HepG2 (cell line): ENCODE data around the gene ASH1L. TPM values are rescaled to one million over a fixed set of nuclear protein-coding genes. Genes with fewer than 3 reads are reported as not detected.
A peak's percentile ranks its signal among the peaks of the same experiment; 100 is the strongest.

Experiments
- ATM ChIP-seq: fragments of 450-650 bp; IDR thresholded peaks from 2 replicates; pipeline ENCODE4 v1.7.1; 2017; ENCODE audit warnings: mild to moderate bottlenecking, borderline replicate concordance
- CSRNP1 ChIP-seq: sonication (generic); formaldehyde crosslinking; IDR thresholded peaks from 2 replicates; pipeline ENCODE4 v1.8.1; 2023; ENCODE audit warnings: mild to moderate bottlenecking, missing genetic modification reagents
- CTCF ChIP-seq: sonication (generic); formaldehyde crosslinking; IDR thresholded peaks from 2 replicates; pipeline ENCODE4 v1.5.0; 2020; ENCODE audit warnings: mild to moderate bottlenecking, missing genetic modification reagents, moderate library complexity
- FOXK1 ChIP-seq: sonication (generic); formaldehyde crosslinking; IDR thresholded peaks from 2 replicates; pipeline ENCODE4 v1.4.0; 2020; ENCODE audit warnings: low read depth, missing genetic modification reagents, borderline replicate concordance
- HHEX ChIP-seq: IDR thresholded peaks from 2 replicates; pipeline ENCODE4 v1.6.1; 2016; ENCODE audit warnings: control low read depth
- HIVEP1 ChIP-seq: sonication (generic); formaldehyde crosslinking; IDR thresholded peaks from 2 replicates; pipeline ENCODE4 v1.4.0; 2020; ENCODE audit warnings: mild to moderate bottlenecking, missing genetic modification reagents
- NFE2L1 ChIP-seq: sonication (generic); formaldehyde crosslinking; IDR thresholded peaks from 2 replicates; pipeline ENCODE4 v1.4.0; 2020; ENCODE audit warnings: missing genetic modification reagents, mild to moderate bottlenecking, borderline replicate concordance
- SAFB2 ChIP-seq: sonication (generic); formaldehyde crosslinking; IDR thresholded peaks from 2 replicates; pipeline ENCODE4 v1.5.1; 2020; ENCODE audit warnings: missing genetic modification reagents, low read depth, mild to moderate bottlenecking, borderline replicate concordance
- ZNF713 ChIP-seq: sonication (generic); formaldehyde crosslinking; IDR thresholded peaks from 2 replicates; pipeline ENCODE4 v1.4.0; 2020; ENCODE audit warnings: mild to moderate bottlenecking, missing genetic modification reagents
- ZSCAN31 ChIP-seq: sonication (generic); formaldehyde crosslinking; IDR thresholded peaks from 2 replicates; pipeline ENCODE4 v1.5.0; 2020; ENCODE audit warnings: low read depth, mild to moderate bottlenecking, missing genetic modification reagents
- polyA plus RNA-seq, 8 experiments: library from polyadenylated mRNA; depleted of rRNA in 3 of 8; stranded (reverse) in 7 of 8; unstranded in 1 of 8; fragments of >200 nt; fragmentation: Illumina TruSeq in 4 of 8; extraction: Trizol in 4 of 8; gene quantifications; 2 replicates each; pipeline versions ENCODE4 v1.2.1 to v1.2.3, GENCODE V29; 2011 to 2016; ENCODE audit warnings: low read depth in 4 of 8, missing spikeins in 1 of 8, mixed read lengths in 1 of 8; ENCODE audit not compliant: insufficient read depth in 1 of 8
- total RNA-seq, 5 experiments: library from RNA; depleted of rRNA; stranded (reverse); fragments of >200 nt; fragmentation: Illumina TruSeq; extraction: Trizol; gene quantifications; 2 replicates each; pipeline ENCODE4 v1.2.3, GENCODE V29; 2016; ENCODE audit warnings: low read depth in 1 of 5
- TF ChIP-seq, protein P1 (sequence below): sonication (generic); formaldehyde crosslinking; IDR thresholded peaks from 2 replicates; pipeline ENCODE4; 2020; ENCODE audit warnings: missing genetic modification reagents, mild to moderate bottlenecking, borderline replicate concordance
- TF ChIP-seq, protein P2 (sequence below): sonication (generic); formaldehyde crosslinking; IDR thresholded peaks from 2 replicates; pipeline ENCODE4 v1.5.0; 2020; ENCODE audit warnings: mild to moderate bottlenecking, missing genetic modification reagents, borderline replicate concordance
- TF ChIP-seq, protein P3 (sequence below): IDR thresholded peaks from 2 replicates; pipeline ENCODE4 v1.6.1; 2016; ENCODE audit warnings: missing biosample characterization, missing genetic modification reagents, low read depth
- TF ChIP-seq, protein P4 (sequence below): sonication (generic); formaldehyde crosslinking; IDR thresholded peaks from 2 replicates; pipeline ENCODE4 v1.5.1; 2020; ENCODE audit warnings: mild to moderate bottlenecking, missing genetic modification reagents, moderate library complexity

Gene ASH1L
- total and polyA plus RNA-seq, 2 of the 13 experiments (the other 11 are each of a cell fraction or from before 2014, with no cell fraction given): 10.2 to 15.3 TPM

DNA sequence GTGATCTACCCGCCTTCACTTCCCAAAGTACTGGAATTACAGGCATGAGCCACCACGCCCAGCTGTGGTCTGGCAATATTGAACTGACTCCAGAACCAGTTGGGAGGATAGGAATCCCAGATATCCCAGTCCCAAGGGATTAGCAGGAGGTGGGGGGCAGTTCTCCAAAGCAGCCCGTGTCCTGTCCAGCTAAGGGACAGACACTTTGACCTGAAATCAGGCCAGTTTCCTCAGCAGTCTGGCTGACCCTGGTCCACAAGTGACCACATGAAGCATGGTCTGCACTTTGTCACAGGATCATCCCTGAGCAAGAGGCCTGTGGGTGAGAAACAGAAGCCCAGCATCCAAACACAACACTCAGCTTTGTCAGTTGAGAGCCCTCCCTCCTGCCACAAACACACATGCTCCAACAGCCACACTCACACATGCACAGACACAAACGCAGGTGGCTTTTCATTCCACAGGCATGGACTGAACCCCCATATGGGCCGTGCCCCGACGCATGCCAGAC lies 256.7 kb downstream of the ASH1L start (continued):
- TF ChIP-seq, protein P1, sequence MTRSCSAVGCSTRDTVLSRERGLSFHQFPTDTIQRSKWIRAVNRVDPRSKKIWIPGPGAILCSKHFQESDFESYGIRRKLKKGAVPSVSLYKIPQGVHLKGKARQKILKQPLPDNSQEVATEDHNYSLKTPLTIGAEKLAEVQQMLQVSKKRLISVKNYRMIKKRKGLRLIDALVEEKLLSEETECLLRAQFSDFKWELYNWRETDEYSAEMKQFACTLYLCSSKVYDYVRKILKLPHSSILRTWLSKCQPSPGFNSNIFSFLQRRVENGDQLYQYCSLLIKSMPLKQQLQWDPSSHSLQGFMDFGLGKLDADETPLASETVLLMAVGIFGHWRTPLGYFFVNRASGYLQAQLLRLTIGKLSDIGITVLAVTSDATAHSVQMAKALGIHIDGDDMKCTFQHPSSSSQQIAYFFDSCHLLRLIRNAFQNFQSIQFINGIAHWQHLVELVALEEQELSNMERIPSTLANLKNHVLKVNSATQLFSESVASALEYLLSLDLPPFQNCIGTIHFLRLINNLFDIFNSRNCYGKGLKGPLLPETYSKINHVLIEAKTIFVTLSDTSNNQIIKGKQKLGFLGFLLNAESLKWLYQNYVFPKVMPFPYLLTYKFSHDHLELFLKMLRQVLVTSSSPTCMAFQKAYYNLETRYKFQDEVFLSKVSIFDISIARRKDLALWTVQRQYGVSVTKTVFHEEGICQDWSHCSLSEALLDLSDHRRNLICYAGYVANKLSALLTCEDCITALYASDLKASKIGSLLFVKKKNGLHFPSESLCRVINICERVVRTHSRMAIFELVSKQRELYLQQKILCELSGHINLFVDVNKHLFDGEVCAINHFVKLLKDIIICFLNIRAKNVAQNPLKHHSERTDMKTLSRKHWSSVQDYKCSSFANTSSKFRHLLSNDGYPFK (CRISPR knock-in tag): 0 out of 2 replicates have a peak, but pooled peaks have one; percentile 47
- TF ChIP-seq, protein P2, sequence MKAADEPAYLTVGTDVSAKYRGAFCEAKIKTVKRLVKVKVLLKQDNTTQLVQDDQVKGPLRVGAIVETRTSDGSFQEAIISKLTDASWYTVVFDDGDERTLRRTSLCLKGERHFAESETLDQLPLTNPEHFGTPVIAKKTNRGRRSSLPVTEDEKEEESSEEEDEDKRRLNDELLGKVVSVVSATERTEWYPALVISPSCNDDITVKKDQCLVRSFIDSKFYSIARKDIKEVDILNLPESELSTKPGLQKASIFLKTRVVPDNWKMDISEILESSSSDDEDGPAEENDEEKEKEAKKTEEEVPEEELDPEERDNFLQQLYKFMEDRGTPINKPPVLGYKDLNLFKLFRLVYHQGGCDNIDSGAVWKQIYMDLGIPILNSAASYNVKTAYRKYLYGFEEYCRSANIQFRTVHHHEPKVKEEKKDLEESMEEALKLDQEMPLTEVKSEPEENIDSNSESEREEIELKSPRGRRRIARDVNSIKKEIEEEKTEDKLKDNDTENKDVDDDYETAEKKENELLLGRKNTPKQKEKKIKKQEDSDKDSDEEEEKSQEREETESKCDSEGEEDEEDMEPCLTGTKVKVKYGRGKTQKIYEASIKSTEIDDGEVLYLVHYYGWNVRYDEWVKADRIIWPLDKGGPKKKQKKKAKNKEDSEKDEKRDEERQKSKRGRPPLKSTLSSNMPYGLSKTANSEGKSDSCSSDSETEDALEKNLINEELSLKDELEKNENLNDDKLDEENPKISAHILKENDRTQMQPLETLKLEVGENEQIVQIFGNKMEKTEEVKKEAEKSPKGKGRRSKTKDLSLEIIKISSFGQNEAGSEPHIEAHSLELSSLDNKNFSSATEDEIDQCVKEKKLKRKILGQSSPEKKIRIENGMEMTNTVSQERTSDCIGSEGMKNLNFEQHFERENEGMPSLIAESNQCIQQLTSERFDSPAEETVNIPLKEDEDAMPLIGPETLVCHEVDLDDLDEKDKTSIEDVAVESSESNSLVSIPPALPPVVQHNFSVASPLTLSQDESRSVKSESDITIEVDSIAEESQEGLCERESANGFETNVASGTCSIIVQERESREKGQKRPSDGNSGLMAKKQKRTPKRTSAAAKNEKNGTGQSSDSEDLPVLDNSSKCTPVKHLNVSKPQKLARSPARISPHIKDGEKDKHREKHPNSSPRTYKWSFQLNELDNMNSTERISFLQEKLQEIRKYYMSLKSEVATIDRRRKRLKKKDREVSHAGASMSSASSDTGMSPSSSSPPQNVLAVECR (CRISPR knock-in tag): peak; percentile 21; the same call in 1 of the 2 replicates
- TF ChIP-seq ATM (no peak), SAFB2 (CRISPR knock-in tag) (no peak), CTCF (no peak), CSRNP1 (CRISPR knock-in tag) (no peak), NFE2L1 (no peak), ZNF713 (CRISPR knock-in tag) (no peak), ZSCAN31 (no peak), HHEX (CRISPR knock-in tag) (no peak), FOXK1 (no peak), HIVEP1 (CRISPR knock-in tag) (no peak)
- TF ChIP-seq, protein P3, sequence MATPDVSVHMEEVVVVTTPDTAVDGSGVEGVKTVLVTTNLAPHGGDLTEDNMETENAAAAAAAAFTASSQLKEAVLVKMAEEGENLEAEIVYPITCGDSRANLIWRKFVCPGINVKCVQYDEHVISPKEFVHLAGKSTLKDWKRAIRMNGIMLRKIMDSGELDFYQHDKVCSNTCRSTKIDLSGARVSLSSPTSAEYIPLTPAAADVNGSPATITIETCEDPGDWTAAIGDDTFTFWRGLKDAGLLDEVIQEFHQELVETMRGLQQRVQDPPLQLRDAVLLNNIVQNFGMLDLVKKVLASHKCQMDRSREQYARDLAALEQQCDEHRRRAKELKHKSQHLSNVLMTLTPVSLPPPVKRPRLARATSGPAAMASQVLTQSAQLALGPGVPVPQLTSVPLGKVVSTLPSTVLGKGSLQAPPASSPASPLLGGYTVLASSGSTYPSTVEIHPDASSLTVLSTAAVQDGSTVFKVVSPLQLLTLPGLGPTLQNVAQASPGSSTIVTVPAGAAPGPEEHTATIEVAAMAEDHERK: no peak
- TF ChIP-seq, protein P4, sequence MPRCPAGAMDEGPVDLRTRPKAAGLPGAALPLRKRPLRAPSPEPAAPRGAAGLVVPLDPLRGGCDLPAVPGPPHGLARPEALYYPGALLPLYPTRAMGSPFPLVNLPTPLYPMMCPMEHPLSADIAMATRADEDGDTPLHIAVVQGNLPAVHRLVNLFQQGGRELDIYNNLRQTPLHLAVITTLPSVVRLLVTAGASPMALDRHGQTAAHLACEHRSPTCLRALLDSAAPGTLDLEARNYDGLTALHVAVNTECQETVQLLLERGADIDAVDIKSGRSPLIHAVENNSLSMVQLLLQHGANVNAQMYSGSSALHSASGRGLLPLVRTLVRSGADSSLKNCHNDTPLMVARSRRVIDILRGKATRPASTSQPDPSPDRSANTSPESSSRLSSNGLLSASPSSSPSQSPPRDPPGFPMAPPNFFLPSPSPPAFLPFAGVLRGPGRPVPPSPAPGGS (CRISPR knock-in tag): 0 out of 2 replicates have a peak, but pooled peaks have one; percentile 5
